Nephron (organoid): ENCODE results near the gene HNRNPL.

Experiments
- H3K27ac Mint-ChIP-seq, 3 experiments: 2 replicates each; pipeline ENCODE4 v1.8.0; 2020; ENCODE audit warnings: mixed read lengths in 3 of 3, mild to moderate bottlenecking in 2 of 3, moderate library complexity in 1 of 3
- H3K27me3 Mint-ChIP-seq: 2 replicates; pipeline ENCODE4 v1.8.0; 2021; ENCODE audit warnings: low read depth, mild to moderate bottlenecking, moderate library complexity, mixed read lengths
- H3K36me3 Mint-ChIP-seq: 2 replicates; pipeline ENCODE4 v1.8.0; 2020; ENCODE audit warnings: low read depth, mixed read lengths
- H3K4me1 Mint-ChIP-seq: 2 replicates; pipeline ENCODE4 v1.8.0; 2020; ENCODE audit warnings: mixed read lengths
- H3K4me3 Mint-ChIP-seq, 3 experiments: 2 replicates each; pipeline ENCODE4 v1.8.0; 2020; ENCODE audit warnings: mild to moderate bottlenecking in 3 of 3, mixed read lengths in 3 of 3, moderate library complexity in 2 of 3
- H3K9me3 Mint-ChIP-seq: 2 replicates; pipeline ENCODE4 v1.8.0; 2020; ENCODE audit warnings: mixed read lengths
- CTCF ChIP-seq, 3 experiments: fragments of 200-600 bp; sonication (generic); IDR thresholded peaks; one replicate each; pipeline ENCODE4 v1.5.0; 2021; ENCODE audit warnings: antibody characterized with exemption in 3 of 3; ENCODE audit not compliant: unreplicated experiment in 3 of 3

The HNRNPL gene

GRCh38 chr19:38853214-38853613, 3.4 kb upstream of the HNRNPL start:
- Mint-ChIP-seq H3K27me3 (peaks cover 14% of the 10 kb centered on the region), H3K4me3 (peak overlapping the region; percentile 92 to 96 (median 93)), H3K9me3 (peaks cover 3% of the 10 kb centered on the region), H3K4me1 (peaks cover 23% of the 10 kb centered on the region), H3K27ac (peak overlapping the region; percentile 90 to 99 (median 96)), H3K36me3 (peaks cover 9% of the 10 kb centered on the region)
- TF ChIP-seq CTCF (IDR thresholded peaks at IDR 0.05; ENCODE audit: unreplicated experiment in 3 of 3), result no peak

DNA sequence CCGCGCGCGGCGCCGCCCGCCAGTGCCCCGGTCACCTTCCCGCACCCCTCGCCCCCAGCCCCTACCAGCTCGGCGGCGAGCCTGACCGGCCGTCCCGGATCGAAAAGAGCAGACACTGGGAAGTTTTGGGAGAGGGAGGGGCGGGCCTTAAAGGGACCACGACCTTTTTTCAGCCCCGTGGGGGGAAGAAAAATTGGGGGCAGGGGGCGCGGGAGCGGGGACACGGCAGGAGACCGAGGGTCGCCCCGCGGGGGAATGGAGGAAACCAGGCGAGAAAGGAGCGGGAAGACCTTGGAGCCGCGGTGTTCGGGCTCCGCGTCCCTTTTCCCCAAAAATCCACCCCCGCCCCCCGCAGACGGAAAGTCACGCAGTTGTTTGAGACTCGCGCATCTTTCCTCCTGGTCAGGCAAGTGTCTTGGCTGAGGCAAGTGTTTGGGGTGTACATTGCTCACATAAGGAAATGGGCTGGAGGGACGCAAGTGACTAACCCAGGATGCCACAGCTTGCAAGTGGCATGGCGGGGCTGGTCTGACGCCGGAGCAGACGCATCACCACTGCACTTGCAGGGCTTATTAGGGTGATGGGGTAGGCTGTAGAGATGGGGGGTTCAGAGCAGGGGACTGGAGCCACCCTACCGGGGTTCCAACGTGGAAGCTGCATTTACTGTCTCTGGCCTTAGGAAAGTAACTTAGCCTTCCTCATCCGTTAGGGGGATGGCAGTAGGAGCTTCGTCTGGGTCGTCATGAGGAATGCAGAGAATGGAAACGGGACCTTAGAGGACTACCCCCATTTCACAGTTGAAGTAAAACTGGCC, 2.7 kb upstream of the HNRNPL start:
- Mint-ChIP-seq H3K27me3 (peaks cover 11% of the 10 kb centered on the region), H3K4me3 (peak overlapping the region; percentile 92 to 96 (median 93)), H3K36me3 (peaks cover 16% of the 10 kb centered on the region), H3K9me3 (peaks cover 3% of the 10 kb centered on the region), H3K27ac (peak overlapping the region; percentile 90 to 99 (median 96)), H3K4me1 (peaks cover 27% of the 10 kb centered on the region)
- TF ChIP-seq CTCF (IDR thresholded peaks at IDR 0.05; ENCODE audit: unreplicated experiment in 3 of 3), result no peak

DNA sequence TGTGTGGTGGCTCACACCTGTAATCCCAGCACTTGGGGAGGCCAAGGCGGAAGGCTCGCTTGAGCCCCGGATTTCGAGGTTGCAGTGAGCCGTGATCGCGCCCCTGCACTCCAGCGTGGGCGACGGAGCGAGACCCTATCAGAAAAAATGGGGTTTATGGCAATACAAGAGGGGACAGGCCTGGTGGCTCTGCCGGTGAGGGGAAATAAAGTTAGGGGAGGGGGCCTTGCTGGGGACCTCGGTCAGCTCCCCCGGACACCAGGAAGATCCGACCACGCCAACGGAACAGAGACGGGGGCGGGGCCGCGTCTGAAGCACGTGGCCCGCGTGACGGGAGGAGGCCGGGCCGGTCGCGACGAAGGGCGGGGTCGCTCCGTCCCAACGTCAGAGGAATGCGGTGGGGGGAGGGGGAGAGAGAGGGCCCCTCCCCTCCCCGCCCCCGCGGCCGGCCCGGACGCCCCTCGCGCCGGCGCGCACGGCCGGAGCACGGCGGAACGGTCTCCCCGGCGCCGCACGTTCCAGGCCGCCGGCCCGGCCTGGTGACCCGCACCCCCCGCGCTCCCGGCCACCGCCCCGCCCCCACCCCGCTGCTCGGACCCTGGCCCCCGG, 1.9 kb upstream of the HNRNPL start:
- Mint-ChIP-seq H3K4me1 (peaks cover 31% of the 10 kb centered on the region), H3K27me3 (peaks cover 9% of the 10 kb centered on the region), H3K9me3 (peaks cover 2% of the 10 kb centered on the region), H3K36me3 (peaks cover 23% of the 10 kb centered on the region), H3K27ac (peak overlapping the region; percentile 90 to 99 (median 97)), H3K4me3 (peak overlapping the region; percentile 90 to 99 (median 92))
- no peak for TF ChIP-seq CTCF (IDR thresholded peaks at IDR 0.05; ENCODE audit: unreplicated experiment in 3 of 3)

DNA sequence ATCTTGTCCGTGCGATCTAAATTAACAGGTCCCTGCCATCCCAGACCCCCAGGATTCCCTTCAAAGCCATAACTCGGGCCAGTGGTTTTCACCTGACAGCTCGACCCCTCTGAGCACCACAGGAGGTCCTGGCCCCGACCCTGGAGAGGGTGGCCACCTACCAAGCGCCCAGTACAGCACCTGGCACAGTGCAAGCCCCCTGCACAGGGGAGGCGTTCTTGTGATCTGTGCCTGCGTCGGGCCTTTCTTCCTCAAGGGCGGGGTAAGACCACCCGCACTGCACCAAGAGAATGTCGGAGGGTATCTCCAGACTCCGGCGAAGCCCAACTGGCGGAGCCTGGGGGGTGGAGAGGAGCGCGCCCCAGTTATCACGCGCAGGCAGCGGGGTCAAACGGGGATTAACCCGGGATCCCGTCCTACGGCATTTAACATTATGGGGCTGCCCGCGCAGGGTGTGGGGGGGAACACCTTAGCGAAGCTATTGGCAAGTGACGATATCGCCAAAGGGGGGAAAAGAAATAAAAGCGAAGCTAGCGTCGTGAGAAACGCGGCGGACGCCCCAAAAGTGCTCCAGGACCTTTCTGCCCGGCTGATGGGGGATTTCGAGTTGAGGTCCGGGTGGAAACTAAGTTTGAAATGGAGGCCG, 1.3 kb upstream of the HNRNPL start:
- Mint-ChIP-seq H3K9me3 (no peaks in the 10 kb centered on the region), H3K36me3 (peaks cover 26% of the 10 kb centered on the region), H3K27me3 (peaks cover 9% of the 10 kb centered on the region)

GRCh38 chr19:38850436-38850975, 720 bp upstream of the HNRNPL start:
- H3K4me1 Mint-ChIP-seq, result peaks cover 40% of the 10 kb centered on the region
- no peak for TF ChIP-seq CTCF (IDR thresholded peaks at IDR 0.05; ENCODE audit: unreplicated experiment in 3 of 3)
- peak overlapping the region; percentile 90 to 99 (median 91) for H3K4me3 Mint-ChIP-seq
- no peaks in the 10 kb centered on the region for H3K9me3 Mint-ChIP-seq
- peaks cover 32% of the 10 kb centered on the region for H3K36me3 Mint-ChIP-seq
- H3K27ac Mint-ChIP-seq, result peak overlapping the region; percentile 90 to 99 (median 97)
- peaks cover 9% of the 10 kb centered on the region for H3K27me3 Mint-ChIP-seq

More for the DNA sequence above, 1.3 kb upstream of the HNRNPL start:
- Mint-ChIP-seq H3K4me1 (peaks cover 34% of the 10 kb centered on the region), H3K4me3 (peak overlapping the region; percentile 90 to 99 (median 91)), H3K27ac (peak overlapping the region; percentile 90 to 99 (median 97))
- TF ChIP-seq CTCF (IDR thresholded peaks at IDR 0.05; ENCODE audit: unreplicated experiment in 3 of 3), result no peak
